ENCODE measurements around the gene ST8SIA1. TPM values are rescaled to one million over a fixed set of nuclear protein-coding genes. Genes with fewer than 3 reads are reported as not detected.

The ST8SIA1 gene
- total RNA-seq, 1 donor: 2.6 TPM

DNA sequence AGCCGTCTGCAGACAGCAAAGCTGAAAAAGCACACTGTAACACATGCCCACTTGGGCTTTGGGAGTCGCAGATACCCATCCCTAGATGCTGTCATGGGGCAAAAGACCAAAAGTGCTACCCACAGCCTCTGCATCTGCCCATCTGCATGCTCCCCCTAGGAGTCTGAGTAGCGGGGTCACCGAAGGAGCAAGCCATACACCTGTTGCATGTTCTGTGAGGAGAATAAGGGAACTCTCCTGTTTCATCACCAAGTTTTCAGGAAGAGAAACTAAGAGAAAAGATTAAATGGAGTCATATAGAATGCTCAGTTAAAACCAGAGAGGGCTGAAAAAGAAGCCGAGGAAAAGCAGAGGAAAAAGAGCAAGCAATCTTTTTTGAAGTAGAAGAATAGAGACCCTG is 13.7 kb upstream of the ST8SIA1 start:
- Histone ChIP-seq H3K27me3 (ENCODE audit: insufficient read depth, low read length) (no peaks in the 10 kb centered on the region), H3K9me3 (ENCODE audit: low read depth, low read length) (no peaks in the 10 kb centered on the region), H3K4me3 (ENCODE audit: low read length) (no peak overlapping the region), H3K4me1 (ENCODE audit: insufficient read depth, low read length) (peaks cover 5% of the 10 kb centered on the region)

GRCh38 chr12:22340143-22340542 is 5.6 kb upstream of the ST8SIA1 start:
- Histone ChIP-seq H3K4me3 (ENCODE audit: low read length) (no peak overlapping the region), H3K4me1 (ENCODE audit: insufficient read depth, low read length) (peaks cover 22% of the 10 kb centered on the region), H3K27me3 (ENCODE audit: insufficient read depth, low read length) (peaks cover 19% of the 10 kb centered on the region), H3K9me3 (ENCODE audit: low read depth, low read length) (no peaks in the 10 kb centered on the region)

- Histone ChIP-seq H3K27me3 (ENCODE audit: insufficient read depth, low read length) (peaks cover 23% of the 10 kb centered on the region), H3K9me3 (ENCODE audit: low read depth, low read length) (no peaks in the 10 kb centered on the region), H3K4me1 (ENCODE audit: insufficient read depth, low read length) (peaks cover 25% of the 10 kb centered on the region), H3K4me3 (ENCODE audit: low read length) (no peak overlapping the region)
Observed at GRCh38 chr12:22339691-22340090, 5.2 kb upstream of the ST8SIA1 start.

GRCh38 chr12:22335794-22336166 is 1.3 kb upstream of the ST8SIA1 start:
- Histone ChIP-seq H3K4me1 (ENCODE audit: insufficient read depth, low read length) (peaks cover 43% of the 10 kb centered on the region), H3K27me3 (ENCODE audit: insufficient read depth, low read length) (peaks cover 53% of the 10 kb centered on the region), H3K9me3 (ENCODE audit: low read depth, low read length) (no peaks in the 10 kb centered on the region), H3K4me3 (ENCODE audit: low read length) (peak overlapping the region; percentile 46)

GRCh38 chr12:22333713-22334409 is 646 bp downstream of the ST8SIA1 start:
- H3K9me3 ChIP-seq (ENCODE audit: low read depth, low read length): no peaks in the 10 kb centered on the region
- peak overlapping the region; percentile 46 for H3K4me3 ChIP-seq (ENCODE audit: low read length)
- H3K27me3 ChIP-seq (ENCODE audit: insufficient read depth, low read length): peaks cover 53% of the 10 kb centered on the region
- H3K4me1 ChIP-seq (ENCODE audit: insufficient read depth, low read length): peaks cover 33% of the 10 kb centered on the region

DNA sequence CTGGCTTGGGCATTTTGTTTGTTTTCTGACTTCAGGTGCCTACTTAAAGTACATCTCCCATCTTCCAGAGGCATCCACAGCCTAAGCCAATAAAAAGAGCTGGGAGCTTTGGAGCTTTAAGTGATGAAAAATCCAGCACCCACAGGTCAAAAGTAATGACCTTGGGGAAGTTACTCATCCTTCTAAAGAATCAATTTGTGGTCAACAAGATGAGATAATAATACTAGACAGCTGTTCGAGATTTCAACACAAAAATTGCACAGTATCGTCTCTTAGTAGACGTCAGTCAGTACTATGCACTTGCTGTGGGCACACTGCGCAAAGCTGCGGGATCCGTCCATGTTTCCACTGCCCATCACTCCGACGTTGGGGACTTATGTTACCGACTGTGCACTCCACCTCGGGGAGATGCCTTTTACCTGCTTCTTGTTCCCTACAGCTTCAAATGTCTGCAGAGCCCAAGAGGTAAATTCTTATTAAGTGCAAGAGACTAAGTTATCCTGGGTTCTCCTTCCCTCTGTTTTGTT is 1.3 kb downstream of the ST8SIA1 start:
- Histone ChIP-seq H3K4me3 (ENCODE audit: low read length) (peak overlapping the region; percentile 46), H3K4me1 (ENCODE audit: insufficient read depth, low read length) (peaks cover 33% of the 10 kb centered on the region), H3K9me3 (ENCODE audit: low read depth, low read length) (no peaks in the 10 kb centered on the region), H3K27me3 (ENCODE audit: insufficient read depth, low read length) (peaks cover 53% of the 10 kb centered on the region)

DNA sequence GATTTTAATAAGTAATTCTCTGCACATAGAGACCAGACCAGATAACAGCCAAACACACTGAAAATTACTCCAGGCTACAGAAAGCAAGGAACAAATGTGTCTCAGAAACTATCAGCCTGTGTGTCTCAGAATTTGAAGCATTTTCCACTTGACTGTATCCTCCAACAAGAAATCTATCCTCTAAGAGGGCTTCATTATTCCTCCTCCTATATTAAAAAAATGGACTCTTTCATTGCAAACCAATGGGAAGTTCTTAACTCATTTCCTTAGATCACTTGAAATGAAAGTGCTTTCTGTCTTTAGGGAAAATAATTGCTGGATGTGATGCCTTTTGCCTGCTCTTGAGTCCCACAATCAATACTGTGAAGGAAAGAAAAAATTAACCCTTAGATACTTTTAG is 2.3 kb downstream of the ST8SIA1 start:
- Histone ChIP-seq H3K9me3 (ENCODE audit: low read depth, low read length) (no peaks in the 10 kb centered on the region), H3K4me3 (ENCODE audit: low read length) (no peak overlapping the region), H3K27me3 (ENCODE audit: insufficient read depth, low read length) (peaks cover 47% of the 10 kb centered on the region), H3K4me1 (ENCODE audit: insufficient read depth, low read length) (peaks cover 33% of the 10 kb centered on the region)

DNA sequence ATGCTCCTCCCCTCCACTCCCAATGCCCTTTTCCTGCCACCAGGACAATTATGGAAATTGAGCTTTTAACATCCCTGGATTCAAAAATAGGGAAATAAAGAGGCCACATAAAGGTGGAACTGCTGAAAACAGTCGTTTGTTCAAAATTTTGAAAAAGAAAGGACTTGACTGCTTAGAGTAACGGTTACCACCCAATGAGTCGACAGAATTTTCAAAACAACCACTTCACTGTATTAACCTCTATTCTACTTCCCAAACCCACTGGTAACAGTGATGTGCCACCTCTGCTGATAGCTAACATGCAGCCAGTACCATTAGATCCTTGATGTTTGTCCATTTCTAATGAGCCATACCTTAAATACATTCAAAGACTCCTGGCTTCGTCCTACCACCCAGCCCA is 4.9 kb downstream of the ST8SIA1 start:
- Histone ChIP-seq H3K4me3 (ENCODE audit: low read length) (no peak overlapping the region), H3K4me1 (ENCODE audit: insufficient read depth, low read length) (peaks cover 24% of the 10 kb centered on the region), H3K27me3 (ENCODE audit: insufficient read depth, low read length) (peaks cover 30% of the 10 kb centered on the region)

GRCh38 chr12:22325218-22325617 is 9.3 kb downstream of the ST8SIA1 start:
- Histone ChIP-seq H3K4me1 (ENCODE audit: insufficient read depth, low read length) (peaks cover 22% of the 10 kb centered on the region), H3K27me3 (ENCODE audit: insufficient read depth, low read length) (no peaks in the 10 kb centered on the region), H3K4me3 (ENCODE audit: low read length) (no peak overlapping the region), H3K9me3 (ENCODE audit: low read depth, low read length) (no peaks in the 10 kb centered on the region)

More for the DNA sequence above, 4.9 kb downstream of the ST8SIA1 start:
- H3K9me3 ChIP-seq (ENCODE audit: low read depth, low read length): no peaks in the 10 kb centered on the region

DNA sequence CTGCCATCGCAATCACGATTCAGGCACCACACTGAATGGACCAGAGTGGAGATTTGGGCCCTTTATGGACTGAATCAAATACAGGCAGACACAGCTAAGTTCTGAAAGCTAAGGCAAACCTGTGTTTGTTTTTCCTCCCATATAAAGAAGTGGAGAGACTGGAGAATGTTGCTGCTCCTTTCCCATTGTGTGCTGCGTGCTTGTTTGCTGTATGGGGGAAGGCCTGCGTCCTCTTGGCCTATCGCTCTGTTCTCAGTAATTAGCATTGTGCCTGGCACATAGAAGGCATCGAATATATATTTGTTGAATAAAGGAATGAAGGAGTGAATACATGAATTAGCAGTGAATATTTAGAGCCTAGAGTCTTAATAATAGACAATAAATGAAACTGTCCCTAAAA is 12.4 kb downstream of the ST8SIA1 start:
- Histone ChIP-seq H3K4me3 (ENCODE audit: low read length) (no peak overlapping the region), H3K4me1 (ENCODE audit: insufficient read depth, low read length) (peaks cover 21% of the 10 kb centered on the region), H3K27me3 (ENCODE audit: insufficient read depth, low read length) (no peaks in the 10 kb centered on the region), H3K9me3 (ENCODE audit: low read depth, low read length) (no peaks in the 10 kb centered on the region)

DNA sequence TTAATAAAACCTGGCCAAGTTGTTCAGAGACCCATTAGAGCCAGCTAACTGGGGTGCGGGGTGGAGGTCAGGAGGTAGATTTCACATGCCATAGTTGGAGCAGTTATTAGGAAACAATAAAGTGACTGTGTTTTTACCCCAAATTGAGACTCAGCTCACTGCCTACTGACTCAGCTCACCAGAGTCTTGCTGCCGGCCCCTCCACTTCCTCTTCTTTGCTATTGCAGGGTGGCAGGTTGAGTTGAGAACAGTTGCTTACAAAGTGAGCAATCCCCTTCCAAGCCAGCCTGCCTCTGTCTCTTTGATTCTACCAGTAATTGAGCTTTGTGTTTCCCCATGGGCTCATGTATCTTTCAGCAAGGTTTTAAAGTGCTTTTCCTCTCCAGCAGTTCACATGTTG is 12.9 kb downstream of the ST8SIA1 start:
- no peak overlapping the region for H3K4me3 ChIP-seq (ENCODE audit: low read length)
- H3K9me3 ChIP-seq (ENCODE audit: low read depth, low read length): no peaks in the 10 kb centered on the region
- H3K27me3 ChIP-seq (ENCODE audit: insufficient read depth, low read length): no peaks in the 10 kb centered on the region
- H3K4me1 ChIP-seq (ENCODE audit: insufficient read depth, low read length): peaks cover 21% of the 10 kb centered on the region

GRCh38 chr12:22321018-22321605 is 13.4 kb downstream of the ST8SIA1 start:
- Histone ChIP-seq H3K4me1 (ENCODE audit: insufficient read depth, low read length) (peaks cover 21% of the 10 kb centered on the region), H3K4me3 (ENCODE audit: low read length) (no peak overlapping the region), H3K27me3 (ENCODE audit: insufficient read depth, low read length) (no peaks in the 10 kb centered on the region), H3K9me3 (ENCODE audit: low read depth, low read length) (no peaks in the 10 kb centered on the region)

DNA sequence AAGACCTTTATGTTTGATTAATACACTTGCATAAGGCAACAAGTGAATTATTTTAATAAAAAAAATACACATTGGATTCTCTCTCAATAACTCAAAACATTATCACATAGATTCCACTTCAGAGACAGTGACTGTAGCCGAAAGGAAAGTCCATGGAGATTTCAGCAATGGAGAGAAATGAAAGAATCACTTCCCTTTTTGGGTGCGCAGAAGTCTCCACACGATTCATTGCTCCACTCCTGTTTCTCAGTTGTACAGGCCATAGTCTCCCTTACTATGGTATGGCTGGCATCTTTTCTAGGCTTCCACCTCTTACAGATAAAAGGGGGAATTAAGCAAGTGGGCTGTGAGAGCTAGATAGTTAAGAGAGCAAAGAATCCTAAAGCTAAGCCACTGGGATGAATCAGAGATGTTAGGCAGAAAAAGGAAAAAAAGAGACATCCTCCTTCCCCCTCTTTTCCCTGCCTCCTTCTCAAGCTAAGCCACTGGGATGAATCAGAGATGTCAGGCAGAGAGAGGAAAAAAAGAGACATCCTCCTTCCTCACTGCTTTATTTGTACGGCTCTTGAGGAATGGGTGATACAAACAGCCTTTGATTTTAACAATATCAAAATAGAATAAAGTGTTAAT is 16.3 kb downstream of the ST8SIA1 start:
- no peaks in the 10 kb centered on the region for H3K27me3 ChIP-seq (ENCODE audit: insufficient read depth, low read length)
- H3K9me3 ChIP-seq (ENCODE audit: low read depth, low read length): no peaks in the 10 kb centered on the region
- no peak overlapping the region for H3K4me3 ChIP-seq (ENCODE audit: low read length)
- H3K4me1 ChIP-seq (ENCODE audit: insufficient read depth, low read length): peaks cover 21% of the 10 kb centered on the region

DNA sequence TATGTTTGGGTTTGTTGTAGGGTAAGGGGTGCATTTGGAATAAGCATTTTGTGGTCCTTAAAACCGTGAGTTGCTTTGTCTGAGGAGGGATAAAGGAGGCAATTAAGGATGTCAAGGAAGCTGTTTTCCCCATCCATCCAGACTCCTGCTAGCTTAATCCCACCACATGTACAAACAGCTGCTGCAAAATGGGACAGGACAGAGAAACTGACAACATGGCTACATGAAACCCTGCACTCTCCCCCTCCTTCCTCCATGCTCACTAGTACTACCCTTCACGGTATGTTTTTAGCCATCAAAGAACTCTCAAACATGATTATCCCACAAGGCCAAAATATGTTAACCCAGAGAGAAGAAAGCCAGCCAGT is 20.6 kb downstream of the ST8SIA1 start:
- Histone ChIP-seq H3K9me3 (ENCODE audit: low read depth, low read length) (no peaks in the 10 kb centered on the region), H3K4me1 (ENCODE audit: insufficient read depth, low read length) (peaks cover 7% of the 10 kb centered on the region), H3K27me3 (ENCODE audit: insufficient read depth, low read length) (no peaks in the 10 kb centered on the region), H3K4me3 (ENCODE audit: low read length) (no peak overlapping the region)

DNA sequence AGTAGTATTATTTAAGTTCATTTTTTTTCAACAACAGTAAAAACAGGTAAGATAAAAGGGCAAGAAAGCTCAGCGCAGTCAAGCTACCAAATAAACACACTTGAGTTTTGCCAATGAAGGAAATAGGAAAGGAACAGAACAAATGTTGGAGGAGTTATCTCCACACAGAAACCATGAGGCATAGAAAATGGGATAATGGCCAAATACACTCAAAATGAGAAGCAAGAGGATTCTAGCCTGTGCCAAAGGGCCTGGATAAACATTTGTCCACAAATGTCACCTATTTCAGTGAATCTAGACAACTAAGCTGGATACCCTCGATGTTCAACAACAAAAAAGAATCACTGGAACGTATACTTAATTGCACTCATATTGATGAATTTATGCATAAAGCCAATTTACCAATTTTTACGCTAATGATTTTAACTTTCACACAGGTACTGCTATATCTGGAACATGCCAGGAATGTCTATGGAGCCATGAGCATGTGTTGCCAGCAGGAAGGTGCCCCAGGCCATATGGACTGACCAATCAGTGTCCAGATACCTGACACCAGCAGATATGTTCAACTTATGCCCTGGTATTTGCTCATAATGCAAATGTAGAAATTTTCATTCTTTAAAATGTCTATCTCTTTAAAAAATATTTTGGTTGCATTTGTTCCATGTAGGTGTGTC is 21.1 kb downstream of the ST8SIA1 start:
- Histone ChIP-seq H3K4me1 (ENCODE audit: insufficient read depth, low read length) (peaks cover 3% of the 10 kb centered on the region), H3K4me3 (ENCODE audit: low read length) (no peak overlapping the region), H3K9me3 (ENCODE audit: low read depth, low read length) (no peaks in the 10 kb centered on the region), H3K27me3 (ENCODE audit: insufficient read depth, low read length) (no peaks in the 10 kb centered on the region)

All from mononuclear cell (primary cell).